OCI-LY7 (cell line): ENCODE results near the gene ICAM5. TPM values are rescaled to one million over a fixed set of nuclear protein-coding genes. Genes with fewer than 3 reads are reported as not detected.

Experiments used
- BruUV-seq: library from RNA; stranded (reverse); fragments of 400-500 nt; replicated peaks from 2 replicates; lab custom pipeline; 2021; lab: Mats Ljungman, UMichigan
- CTCF ChIA-PET: fragments of 300-600 bp; sonication (Branson Sonifier 250); formaldehyde crosslinking; loops from one replicate; lab custom pipeline; 2022; ENCODE audit warnings: antibody characterized with exemption; ENCODE audit not compliant: unreplicated experiment; lab: Charles Lee
- POLR2A ChIA-PET: fragments of 300-600 bp; sonication (Branson Sonifier 250); formaldehyde crosslinking; loops from one replicate; lab custom pipeline; 2022; ENCODE audit warnings: antibody characterized with exemption; lab: Charles Lee
- DNase-seq: peaks from one replicate; pipeline ENCODE4 v3.0.0-alpha.2; 2015; ENCODE audit warnings: low spot score
- H2AFZ ChIP-seq: fragments of 200-600 bp; sonication (generic), shearing (Covaris generic); 2 replicates; pipeline ENCODE4 v1.6.1; 2014; ENCODE audit warnings: mild to moderate bottlenecking, antibody characterized with exemption, low read length, moderate library complexity
- H3K27ac ChIP-seq: fragments of 200-600 bp; sonication (generic); 2 replicates; pipeline ENCODE4 v1.5.1; 2014; ENCODE audit warnings: mixed run types, low read depth, mild to moderate bottlenecking, moderate library complexity, low read length, inconsistent platforms; ENCODE audit not compliant: poor library complexity, severe bottlenecking
- H3K36me3 ChIP-seq: fragments of 200-600 bp; sonication (generic); 2 replicates; pipeline ENCODE4 v1.6.1; 2014; ENCODE audit warnings: mild to moderate bottlenecking, antibody characterized with exemption, low read length, moderate library complexity, mixed read lengths; ENCODE audit not compliant: insufficient read depth
- H3K4me1 ChIP-seq: fragments of 200-600 bp; sonication (generic); 2 replicates; pipeline ENCODE4 v1.5.1; 2014; ENCODE audit warnings: mild to moderate bottlenecking, low read length; ENCODE audit not compliant: insufficient read depth, poor library complexity, severe bottlenecking
- H3K4me2 ChIP-seq: fragments of 200-600 bp; sonication (generic); 2 replicates; pipeline ENCODE4 v1.6.1; 2014; ENCODE audit warnings: mild to moderate bottlenecking, low read length
- H3K4me3 ChIP-seq: fragments of 200-600 bp; sonication (generic); 2 replicates; pipeline ENCODE4 v1.5.1; 2014; ENCODE audit warnings: mild to moderate bottlenecking, low read depth, low read length; ENCODE audit not compliant: poor library complexity, severe bottlenecking
- H3K79me2 ChIP-seq: fragments of 200-600 bp; sonication (generic); 2 replicates; pipeline ENCODE4 v1.6.1; 2016; ENCODE audit warnings: low read depth, mild to moderate bottlenecking, low read length, moderate library complexity, mixed read lengths; ENCODE audit not compliant: insufficient read depth
- H3K9me2 ChIP-seq: fragments of 200-600 bp; sonication (generic); 2 replicates; pipeline ENCODE4 v1.6.1; 2016; ENCODE audit warnings: mild to moderate bottlenecking, low read length, mixed read lengths; ENCODE audit not compliant: insufficient read depth
- H3K9me3 ChIP-seq: fragments of 200-600 bp; sonication (generic); 2 replicates; pipeline ENCODE4 v1.6.1; 2014; ENCODE audit warnings: mild to moderate bottlenecking, mixed run types, low read length, mixed read lengths
- H4K20me1 ChIP-seq: fragments of 200-600 bp; sonication (generic); 2 replicates; pipeline ENCODE4 v1.6.1; 2014; ENCODE audit warnings: mild to moderate bottlenecking, antibody characterized with exemption, low read length, moderate library complexity, mixed read lengths; ENCODE audit not compliant: insufficient read depth
- CTCF ChIP-seq: fragments of 200-600 bp; sonication (generic); conservative IDR thresholded peaks from 2 replicates; pipeline ENCODE4 v1.5.1; 2014; ENCODE audit warnings: mild to moderate bottlenecking, antibody characterized with exemption, low read length, moderate library complexity, mixed read lengths
- EZH2phosphoT487 ChIP-seq: fragments of 200-600 bp; sonication (generic); IDR thresholded peaks from 2 replicates; pipeline ENCODE4 v1.6.1; 2018; ENCODE audit warnings: low read depth, borderline replicate concordance, mild to moderate bottlenecking, mixed run types, antibody characterized with exemption, low read length, moderate library complexity, mixed read lengths
- intact Hi-C: fragments of 100-400 bp; cut with micrococcal nuclease; formaldehyde crosslinking; loops from one replicate; pipeline ENCODE4 v1.10.0; 2022; ENCODE audit not compliant: unreplicated experiment
- total RNA-seq, 2 experiments: library from RNA; depleted of rRNA in 1 of 2; stranded (reverse); fragments of >200 nt in 1 of 2; shearing (Covaris generic) in 1 of 2; gene quantifications; 2 replicates each; pipeline ENCODE4 v1.2.3, GENCODE V29; 2014 to 2022

Gene ICAM5
- total RNA-seq, 2 experiments from 2014 or later = 6.4 to 10.8 TPM

- H4K20me1 ChIP-seq = no peaks in the 10 kb centered on the region
- no peak overlapping the region for H3K4me3 ChIP-seq
- BruUV-seq = no TSS peak
- ChIA-PET CTCF (interaction anchor here (0.6 kb wide), 1 partner anchor 34 kb away, joined by 6 read pairs; no protein-coding TSS in a partner anchor), POLR2A (interaction anchor here (0.6 kb wide), 1 partner anchor 36 kb away, joined by 5 read pairs; no protein-coding TSS in a partner anchor)
- no peak for DNase-seq
- H3K9me3 ChIP-seq = no peaks in the 10 kb centered on the region
- H3K27ac ChIP-seq = no peak overlapping the region
- H3K4me1 ChIP-seq = no peaks in the 10 kb centered on the region
- no peaks in the 10 kb centered on the region for H3K79me2 ChIP-seq
- TF ChIP-seq EZH2phosphoT487 = no peak
- no peak for TF ChIP-seq CTCF
- H3K36me3 ChIP-seq = peaks cover 13% of the 10 kb centered on the region; the same call in 1 of the 2 replicates
- H3K4me2 ChIP-seq = no peak overlapping the region
- H2AFZ ChIP-seq = no peak overlapping the region
- H3K9me2 ChIP-seq = no peaks in the 10 kb centered on the region
- intact Hi-C loops = no loop called here
These were observed 15.5 kb downstream of the ICAM5 start for GRCh38 chr19:10305139-10305806.

GRCh38 chr19:10306327-10306726 lies 16.6 kb downstream of the ICAM5 start:
- H4K20me1 ChIP-seq = no peaks in the 10 kb centered on the region
- CTCF ChIA-PET = no interaction called here
- no peaks in the 10 kb centered on the region for H3K4me1 ChIP-seq
- peaks cover 19% of the 10 kb centered on the region; the same call in 1 of the 2 replicates for H3K36me3 ChIP-seq
- POLR2A ChIA-PET = no interaction called here
- H3K4me3 ChIP-seq = no peak overlapping the region
- H2AFZ ChIP-seq = no peak overlapping the region
- no peak overlapping the region for H3K27ac ChIP-seq
- DNase-seq = no peak
- TF ChIP-seq EZH2phosphoT487 = no peak
- no peak for TF ChIP-seq CTCF
- H3K4me2 ChIP-seq = no peak overlapping the region
- no peaks in the 10 kb centered on the region for H3K79me2 ChIP-seq
- intact Hi-C loops = no loop called here
- no peaks in the 10 kb centered on the region for H3K9me3 ChIP-seq
- no peaks in the 10 kb centered on the region for H3K9me2 ChIP-seq
- no TSS peak for BruUV-seq

- intact Hi-C loops = no loop called here
- DNase-seq = no peak
- BruUV-seq = no TSS peak
- Histone ChIP-seq H3K9me2 (no peaks in the 10 kb centered on the region), H3K79me2 (no peaks in the 10 kb centered on the region), H3K36me3 (peaks cover 33% of the 10 kb centered on the region), H3K4me2 (no peak within 1 kb of the TSS), H3K27ac (no peak within 1 kb of the TSS), H2AFZ (no peak within 1 kb of the TSS), H4K20me1 (no peaks in the 10 kb centered on the region), H3K9me3 (no peaks in the 10 kb centered on the region), H3K4me1 (peaks cover under 1% of the 10 kb centered on the region), H3K4me3 (no peak within 1 kb of the TSS)
- ChIA-PET CTCF (no interaction called here), POLR2A (no interaction called here)
- TF ChIP-seq EZH2phosphoT487 (no peak), CTCF (no peak)
These were observed 19.7 kb downstream of the ICAM5 start, which contains the start of gene ZGLP1 for GRCh38 chr19:10309423-10309822. TSS of gene ZGLP1 (minus strand) at chr19:10309815.
